Measurements from ENCODE around the gene GRID1.

DNA sequence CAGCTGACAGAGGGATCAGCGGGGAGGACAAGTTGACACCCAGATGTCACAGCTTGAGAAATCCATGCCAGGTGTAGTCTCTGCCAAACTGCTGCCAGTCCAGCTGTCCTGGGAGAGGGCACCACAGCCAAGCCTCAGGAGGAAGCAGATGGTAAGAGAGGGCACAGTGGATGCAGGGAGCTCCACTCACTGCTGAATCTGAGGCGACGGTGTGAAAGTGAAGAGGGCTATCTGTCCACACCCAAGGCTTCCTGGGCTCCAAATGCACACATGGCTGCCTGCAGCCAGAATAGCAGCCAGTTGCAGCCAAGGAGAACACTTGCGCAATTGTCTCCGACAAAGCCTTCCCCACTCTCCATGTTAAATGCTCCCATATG lies 502.4 kb downstream of the GRID1 start:
- TF ChIP-seq EZH2 (optimal IDR thresholded peaks at IDR 0.05; ENCODE audit: low read depth, low read length), result no peak
- TF ChIP-seq, protein P1, sequence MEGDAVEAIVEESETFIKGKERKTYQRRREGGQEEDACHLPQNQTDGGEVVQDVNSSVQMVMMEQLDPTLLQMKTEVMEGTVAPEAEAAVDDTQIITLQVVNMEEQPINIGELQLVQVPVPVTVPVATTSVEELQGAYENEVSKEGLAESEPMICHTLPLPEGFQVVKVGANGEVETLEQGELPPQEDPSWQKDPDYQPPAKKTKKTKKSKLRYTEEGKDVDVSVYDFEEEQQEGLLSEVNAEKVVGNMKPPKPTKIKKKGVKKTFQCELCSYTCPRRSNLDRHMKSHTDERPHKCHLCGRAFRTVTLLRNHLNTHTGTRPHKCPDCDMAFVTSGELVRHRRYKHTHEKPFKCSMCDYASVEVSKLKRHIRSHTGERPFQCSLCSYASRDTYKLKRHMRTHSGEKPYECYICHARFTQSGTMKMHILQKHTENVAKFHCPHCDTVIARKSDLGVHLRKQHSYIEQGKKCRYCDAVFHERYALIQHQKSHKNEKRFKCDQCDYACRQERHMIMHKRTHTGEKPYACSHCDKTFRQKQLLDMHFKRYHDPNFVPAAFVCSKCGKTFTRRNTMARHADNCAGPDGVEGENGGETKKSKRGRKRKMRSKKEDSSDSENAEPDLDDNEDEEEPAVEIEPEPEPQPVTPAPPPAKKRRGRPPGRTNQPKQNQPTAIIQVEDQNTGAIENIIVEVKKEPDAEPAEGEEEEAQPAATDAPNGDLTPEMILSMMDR (IDR thresholded peaks at IDR 0.05; ENCODE audit: low read length), result no peak
- TF ChIP-seq EZH2phosphoT487 (IDR thresholded peaks at IDR 0.05; ENCODE audit: low read length), result no peak
